Fibroblast of the aortic adventitia (primary cell): Measurements from ENCODE around the gene OGFOD3. TPM values are rescaled to one million over a fixed set of nuclear protein-coding genes. Genes with fewer than 3 reads are reported as not detected.

ENCODE experiments used
- DNase-seq: peaks from one replicate; pipeline ENCODE4 v3.0.0-alpha.2; 2010; ENCODE audit warnings: low read depth
- H3K4me3 ChIP-seq: 2 replicates; pipeline ENCODE4 v1.5.1; 2011; ENCODE audit warnings: low read depth, mild to moderate bottlenecking, control low read depth, low read length, moderate library complexity
- CTCF ChIP-seq: IDR thresholded peaks from 2 replicates; pipeline ENCODE4 v1.5.1; 2011; ENCODE audit warnings: mild to moderate bottlenecking, low read length, control low read depth, inconsistent platforms; ENCODE audit not compliant: insufficient read depth
- total RNA-seq: library from RNA; depleted of rRNA; stranded (reverse); fragments of >200 nt; gene quantifications from 2 replicates; pipeline ENCODE4 v1.2.3, GENCODE V29; 2012; ENCODE audit warnings: low replicate concordance

The OGFOD3 gene
- total RNA-seq, 1 donor: 18.7 TPM

DNA sequence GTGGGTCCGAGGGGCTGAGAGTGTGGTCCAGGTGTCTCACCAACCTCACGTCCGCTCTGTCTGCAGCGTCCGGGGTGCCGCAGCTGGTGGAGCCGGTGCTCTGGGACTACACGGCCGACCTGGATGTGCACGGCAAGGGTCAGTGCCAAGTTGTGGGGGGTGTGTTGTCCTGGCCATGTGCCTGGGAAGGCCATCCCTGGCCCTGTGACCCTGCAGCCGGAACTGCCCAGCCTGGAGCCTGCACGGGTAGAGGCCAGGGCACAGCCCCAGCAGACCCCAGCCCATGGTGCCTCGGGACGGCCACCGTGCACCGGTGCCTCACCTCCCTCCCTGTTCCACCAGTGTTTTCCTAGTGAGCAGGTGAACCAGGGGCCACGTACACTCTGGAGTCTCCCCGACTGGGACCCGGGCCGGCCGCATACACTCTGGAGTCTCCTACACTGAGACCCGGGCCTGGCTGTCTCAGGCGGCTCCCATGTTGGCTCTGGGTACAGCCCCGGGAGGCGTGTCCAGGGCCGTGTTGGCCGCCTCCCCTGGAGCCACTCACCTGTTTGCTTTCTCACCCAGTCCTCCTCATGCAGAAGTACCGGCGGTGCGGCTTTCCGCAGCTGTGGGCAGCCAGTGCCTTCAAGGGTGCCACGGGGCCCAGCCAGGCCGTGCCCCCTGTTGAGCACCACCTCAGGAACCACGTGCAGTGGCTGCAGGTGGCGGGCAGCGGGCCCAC, 18.4 kb upstream of the OGFOD3 start:
- H3K4me3 ChIP-seq: no peak overlapping the region
- DNase-seq: no peak
- TF ChIP-seq CTCF: no peak

DNA sequence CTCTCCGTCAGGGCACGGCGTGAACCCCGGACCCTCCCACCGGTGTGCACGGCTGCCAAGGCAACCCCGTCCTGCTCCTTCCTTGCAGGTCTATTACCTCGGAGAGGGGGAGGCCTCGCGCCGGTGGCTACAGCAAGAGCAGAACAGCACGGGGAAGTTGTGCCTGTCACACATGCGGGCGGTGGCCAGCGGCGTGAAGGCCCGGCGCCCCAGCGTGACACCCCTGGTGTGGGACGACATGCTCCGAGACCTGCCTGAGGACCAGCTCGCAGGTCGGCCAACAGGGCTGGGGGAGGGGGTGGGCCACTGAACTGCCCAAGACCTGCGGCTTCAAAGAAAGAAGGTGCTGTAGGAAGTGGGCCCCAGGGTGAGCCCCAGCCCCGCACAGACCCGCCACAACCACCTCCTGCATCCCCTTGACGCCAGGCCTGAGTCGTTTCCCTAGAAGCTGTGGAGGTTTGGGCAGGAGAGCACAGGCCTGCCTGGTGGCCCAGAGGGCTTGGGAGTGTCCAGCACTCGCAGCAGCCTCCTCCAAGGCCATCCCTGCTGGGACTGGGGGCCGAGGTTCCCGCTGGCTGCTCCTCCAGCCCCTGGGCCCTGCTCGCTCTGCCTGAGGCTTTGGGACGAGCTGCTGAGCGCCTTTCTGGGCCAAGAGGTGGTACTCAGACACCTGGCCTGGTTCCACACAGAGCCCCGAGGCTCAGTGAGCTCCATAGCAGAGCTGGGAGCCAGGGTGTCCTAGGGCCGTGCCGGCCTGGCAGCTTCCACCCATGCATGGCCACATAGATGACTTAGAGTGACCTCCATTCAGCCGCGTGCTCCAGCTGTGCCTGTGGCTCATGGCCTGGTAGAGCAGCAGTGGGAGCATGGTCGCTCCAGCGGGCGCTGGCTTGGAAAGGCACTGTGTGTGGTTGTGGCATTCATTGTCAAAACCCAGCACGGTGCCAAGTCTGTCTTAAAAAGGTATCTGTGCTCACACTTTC, 17.5 kb upstream of the OGFOD3 start:
- no peak for DNase-seq
- TF ChIP-seq CTCF: no peak
- no peak overlapping the region for H3K4me3 ChIP-seq

GRCh38 chr17:82435103-82435502, 16.7 kb upstream of the OGFOD3 start:
- no peak for DNase-seq
- no peak overlapping the region for H3K4me3 ChIP-seq
- TF ChIP-seq CTCF: no peak

DNA sequence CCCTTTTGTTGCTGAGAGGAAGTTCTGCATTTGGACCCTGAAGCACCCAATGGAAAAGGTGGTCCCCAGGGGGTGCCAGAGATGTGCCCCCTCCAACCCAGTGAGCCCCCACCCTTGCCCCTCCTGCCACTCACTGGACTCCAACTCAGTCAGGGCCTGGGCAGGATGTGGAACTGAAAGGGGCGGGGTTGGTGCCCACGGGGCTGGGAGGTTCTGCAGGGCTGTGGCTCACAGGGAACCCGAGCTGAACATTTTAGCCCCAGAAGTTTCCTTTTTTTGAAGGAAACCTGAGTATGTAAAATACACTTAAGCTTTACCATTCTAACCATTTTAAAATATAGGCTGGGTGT, 15.8 kb upstream of the OGFOD3 start:
- no peak for DNase-seq
- no peak overlapping the region for H3K4me3 ChIP-seq
- no peak for TF ChIP-seq CTCF

GRCh38 chr17:82433560-82434215, 15.3 kb upstream of the OGFOD3 start:
- H3K4me3 ChIP-seq: no peak overlapping the region
- no peak for DNase-seq
- TF ChIP-seq CTCF: no peak

DNA sequence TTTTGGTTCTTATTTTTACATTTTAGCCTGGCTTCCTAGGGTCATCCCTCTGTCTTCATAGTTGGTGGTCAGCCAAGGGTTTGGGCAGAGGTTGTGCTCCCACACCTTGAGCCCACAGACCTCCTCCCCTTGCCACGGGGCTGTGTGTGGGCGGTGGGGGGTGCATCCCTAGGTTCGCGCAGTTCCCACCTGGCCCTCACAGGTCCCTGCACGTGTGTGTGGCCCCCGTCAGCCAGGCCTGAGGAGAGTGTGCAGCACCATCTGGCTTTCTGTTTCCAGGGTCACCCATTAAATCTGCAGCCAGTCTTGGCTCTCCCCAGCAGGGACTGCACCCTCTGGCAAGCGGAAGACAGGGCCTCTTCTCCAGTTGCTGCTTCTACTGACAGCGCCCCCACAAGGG, 13.6 kb upstream of the OGFOD3 start:
- no peak overlapping the region for H3K4me3 ChIP-seq
- no peak for DNase-seq
- TF ChIP-seq CTCF: no peak
